NCI-H510A treated with DMSO at 0.1 percent for 48 hours (cell line): ENCODE data around the gene CERS4.
A peak's percentile ranks its signal among the peaks of the same experiment; 100 is the strongest.
"Not testable (repeated sequence)": the region's sequence is repeated elsewhere in the genome, so short reads cannot be mapped to it uniquely, and the experiment has no call there.

Experiments used
- DNase-seq: peaks from one replicate; lab custom pipeline; 2025; lab: John Stamatoyannopoulos, UW

The CERS4 gene

GRCh38 chr19:8208922-8209461 lies at the start of gene CERS4:
TSS of gene CERS4 (plus strand) at chr19:8209370. CDS start at chr19:8251077, 41,707 bp downstream.
- peak; percentile 82 for DNase-seq

DNA sequence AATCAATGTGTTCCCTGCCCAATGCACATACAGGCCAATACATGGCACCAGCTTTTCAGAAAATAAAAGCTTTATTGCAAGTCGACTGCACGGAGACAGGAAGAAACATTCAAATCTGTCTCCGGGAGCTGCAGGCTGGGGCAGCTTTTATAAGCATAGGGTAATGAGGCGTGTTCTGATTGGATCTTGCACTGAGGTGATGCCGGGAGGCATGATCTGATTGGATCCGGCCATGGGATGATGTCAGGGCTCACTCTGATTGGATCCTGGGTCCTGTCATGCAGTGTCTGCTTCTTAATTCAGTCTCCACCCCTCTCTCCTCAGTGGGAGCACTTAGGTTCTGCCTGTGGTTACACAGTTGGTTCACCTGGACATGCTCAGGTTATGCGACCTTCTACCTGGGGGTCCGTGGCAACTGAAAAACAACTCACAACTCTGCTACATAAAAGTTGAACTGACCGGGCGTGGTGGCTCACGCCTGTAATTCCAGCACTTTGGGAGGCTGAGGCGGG lies 48.0 kb upstream of the CERS4 start:
- DNase-seq: peak; percentile 28

DNA sequence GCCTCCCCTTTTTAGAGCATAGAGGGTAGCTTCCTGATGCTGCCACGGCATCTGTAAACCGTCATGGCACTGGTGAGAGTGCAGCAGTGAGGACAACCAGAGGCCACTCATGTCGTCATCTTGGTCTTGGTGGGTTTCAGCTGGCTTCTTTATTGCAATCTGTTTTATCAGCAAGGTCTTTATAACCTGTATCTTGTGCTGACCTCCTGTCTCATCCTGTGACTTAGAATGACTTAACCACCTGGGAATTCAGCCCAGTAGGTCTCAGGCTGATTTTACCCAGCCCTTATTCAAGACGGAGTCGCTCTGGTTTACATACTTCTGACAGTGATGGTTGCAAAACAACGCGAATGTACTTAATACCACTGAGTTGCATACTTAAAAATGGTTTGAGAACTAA lies 45.4 kb upstream of the CERS4 start:
- DNase-seq: no peak

DNA sequence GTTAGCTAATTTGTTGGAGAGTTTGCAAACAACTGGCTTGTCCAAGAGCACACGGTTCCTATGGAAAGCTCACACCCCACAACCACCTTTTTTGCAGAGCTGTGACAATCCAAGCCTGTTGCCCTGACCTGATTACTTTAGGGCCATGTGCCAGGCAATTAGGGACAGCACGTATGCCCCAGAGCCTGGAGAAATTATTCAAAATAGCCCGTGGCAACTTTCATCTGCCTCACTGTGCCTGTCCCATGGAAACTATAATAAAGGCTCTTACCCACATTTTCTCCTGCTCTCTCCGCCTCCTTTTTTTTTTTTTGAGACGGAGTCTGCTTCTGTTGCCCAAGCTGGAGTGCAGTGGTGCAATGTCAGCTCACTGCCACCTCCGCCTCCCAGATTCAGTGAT lies 41.2 kb upstream of the CERS4 start:
- DNase-seq: no peak

- no peak for DNase-seq
These were observed 40.6 kb upstream of the CERS4 start for GRCh38 chr19:8168537-8168936.

- no peak for DNase-seq
These were observed 34.5 kb upstream of the CERS4 start for GRCh38 chr19:8174706-8175105.

DNA sequence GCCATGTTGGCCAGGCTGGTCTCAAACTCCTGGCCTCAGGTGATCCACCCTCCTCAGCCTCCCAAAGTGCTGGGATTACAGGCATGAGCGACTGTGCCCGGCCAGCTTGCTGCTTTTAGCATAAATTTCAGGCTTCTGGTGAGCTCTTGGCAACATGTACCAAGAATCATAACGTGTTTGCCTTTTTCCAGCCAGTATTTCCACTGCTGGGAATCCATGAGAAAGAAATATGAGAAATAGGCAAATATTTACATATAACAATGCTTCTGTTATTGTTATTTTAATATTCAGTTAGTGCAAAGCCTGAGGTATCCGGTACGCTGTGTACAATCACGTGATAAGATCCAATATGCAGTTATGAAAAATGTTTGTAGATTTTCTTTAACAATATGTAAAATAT lies 29.2 kb upstream of the CERS4 start:
- no peak for DNase-seq

DNA sequence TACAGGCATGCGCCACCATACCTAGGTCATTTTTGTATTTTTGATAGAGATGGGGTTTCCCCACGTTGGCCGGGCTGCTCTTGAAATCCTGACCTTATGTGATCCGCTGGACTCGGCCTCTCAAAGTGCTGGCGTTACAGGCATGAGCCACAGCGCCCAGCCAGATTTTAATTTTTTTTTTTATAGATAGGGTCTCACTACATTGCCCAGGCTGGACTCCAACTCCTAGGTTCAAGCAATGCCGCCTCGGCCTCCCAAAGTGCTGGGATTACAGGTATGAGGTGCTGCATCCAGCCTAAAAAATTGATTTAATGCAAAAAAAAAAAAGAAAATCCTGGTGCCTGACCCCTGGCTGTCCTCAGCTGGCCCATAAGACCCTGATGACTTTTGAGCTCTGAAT lies 24.9 kb upstream of the CERS4 start:
- no peak for DNase-seq

DNA sequence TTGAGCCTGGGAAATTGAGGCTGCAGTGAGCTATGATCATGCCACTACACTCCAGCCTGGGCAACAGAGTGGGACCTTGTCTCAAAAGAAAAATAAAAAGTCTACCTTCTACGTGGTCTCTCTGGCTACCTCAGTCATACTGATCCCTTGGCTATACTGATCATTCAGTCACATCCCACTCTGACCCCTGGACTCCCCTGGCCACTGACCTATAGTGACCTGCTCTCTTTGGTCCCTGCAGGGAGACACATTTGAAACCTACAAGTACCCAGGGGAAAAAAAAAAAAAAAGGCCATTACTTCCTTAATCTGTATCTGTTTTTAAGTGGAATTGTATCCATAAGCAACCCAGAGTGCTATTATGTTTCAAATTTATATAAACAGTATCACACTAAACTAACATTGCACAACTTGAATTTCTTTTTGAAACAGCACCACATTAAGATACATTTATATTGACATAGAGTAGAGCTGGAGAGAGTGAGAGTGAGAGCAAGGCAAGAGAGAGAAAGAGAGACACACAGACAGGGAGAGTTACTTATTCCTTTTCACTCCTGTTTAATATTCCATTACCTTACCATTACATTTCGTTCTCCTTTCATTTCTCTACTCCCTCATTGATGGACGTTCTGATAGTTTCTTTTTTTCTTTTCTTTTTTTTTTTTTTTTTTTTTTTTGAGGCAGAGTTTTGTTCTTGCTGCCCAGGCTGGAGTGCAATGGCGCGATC lies 23.7 kb upstream of the CERS4 start:
- no peak for DNase-seq

GRCh38 chr19:8192221-8192820 lies 16.8 kb upstream of the CERS4 start:
- no peak for DNase-seq

DNA sequence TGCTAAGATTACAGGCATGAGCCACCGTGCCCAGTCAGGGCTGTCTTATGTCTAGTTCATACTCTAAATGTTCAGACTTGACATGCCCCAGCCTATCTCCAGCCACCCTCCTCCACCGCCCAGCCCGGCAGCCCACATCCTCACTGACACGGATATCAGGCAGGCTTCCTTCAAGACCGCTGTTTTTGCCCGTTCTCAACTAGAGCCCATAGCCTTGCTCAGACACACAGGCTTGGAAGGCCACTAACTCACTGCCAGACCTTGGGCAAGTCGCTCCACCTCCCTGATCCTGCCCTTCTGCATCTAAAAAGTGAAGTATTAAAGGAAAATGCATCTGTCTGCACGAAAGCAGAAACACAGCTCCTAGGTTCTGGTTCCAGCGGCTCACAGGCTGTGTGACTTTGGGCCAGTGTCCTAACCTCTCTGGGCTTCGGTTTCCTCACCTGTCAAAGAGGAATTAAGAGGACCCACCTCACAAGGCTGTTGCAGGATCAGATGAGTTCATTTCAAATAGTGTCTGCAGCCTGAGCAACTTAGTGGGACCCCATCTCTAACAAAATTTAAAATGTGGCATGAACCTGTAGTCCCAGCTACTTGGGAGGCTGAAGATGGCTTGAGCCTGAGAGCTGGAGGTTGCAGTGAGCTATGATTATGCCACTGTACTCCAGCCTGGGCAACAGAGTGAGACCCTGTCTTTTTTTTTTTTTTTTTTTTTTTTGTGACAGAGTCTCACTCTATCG lies 14.5 kb upstream of the CERS4 start:
- no peak for DNase-seq

DNA sequence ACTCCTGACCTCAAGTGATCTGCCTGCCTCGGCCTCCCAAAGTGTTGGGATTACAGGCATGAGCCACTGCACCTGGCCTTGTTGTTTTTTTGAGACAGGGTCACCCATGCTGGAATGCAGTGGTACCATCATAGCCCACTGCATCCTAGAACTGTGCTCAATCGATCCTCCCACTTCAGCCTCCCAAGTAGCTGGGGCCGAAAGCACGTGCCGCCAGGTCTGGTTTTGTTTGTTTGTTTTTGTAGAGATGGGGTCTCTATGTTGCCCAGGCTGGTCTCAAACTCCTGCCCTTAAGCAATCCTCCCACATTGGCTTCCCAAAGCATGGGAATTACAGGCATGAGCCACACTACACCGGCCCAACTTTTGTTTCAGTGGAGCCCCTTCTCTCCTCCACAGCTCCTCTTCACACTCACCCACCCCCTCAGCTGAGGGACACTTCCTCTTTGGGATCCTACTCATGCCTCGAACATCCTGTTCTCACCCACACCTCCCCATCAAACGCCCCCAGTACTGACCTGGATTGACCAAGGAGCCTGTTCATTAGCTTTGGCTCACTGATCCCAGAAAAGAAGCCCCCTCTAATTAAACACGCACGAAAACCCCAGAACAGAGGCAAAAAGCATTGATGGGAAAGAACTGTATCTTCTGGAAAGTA lies 12.8 kb upstream of the CERS4 start:
- DNase-seq: no peak

GRCh38 chr19:8203288-8204120 lies 5.7 kb upstream of the CERS4 start:
- DNase-seq: not testable (repeated sequence)

DNA sequence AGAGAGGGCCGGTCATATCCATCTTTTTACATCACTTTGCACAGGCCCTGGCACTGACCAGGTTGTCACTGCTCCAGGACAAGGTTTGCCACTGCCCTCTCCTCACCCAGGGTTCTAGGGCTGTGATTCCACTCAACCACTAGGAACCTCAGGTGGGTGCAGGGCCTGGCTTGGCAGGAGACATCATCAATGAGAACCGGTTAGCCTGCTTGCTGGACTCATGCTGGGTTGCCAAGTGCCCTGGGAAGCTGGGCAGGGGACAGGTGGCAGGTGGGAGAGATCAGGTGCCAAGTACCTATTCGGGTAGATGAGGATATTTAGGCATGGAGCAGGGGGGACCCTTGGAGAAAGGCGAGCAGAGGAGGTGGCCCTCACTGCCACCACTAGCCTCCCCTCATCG lies 4.2 kb upstream of the CERS4 start:
- peak; percentile 97 for DNase-seq

GRCh38 chr19:8206147-8207087 lies 2.8 kb upstream of the CERS4 start:
- DNase-seq: peak; percentile 99

DNA sequence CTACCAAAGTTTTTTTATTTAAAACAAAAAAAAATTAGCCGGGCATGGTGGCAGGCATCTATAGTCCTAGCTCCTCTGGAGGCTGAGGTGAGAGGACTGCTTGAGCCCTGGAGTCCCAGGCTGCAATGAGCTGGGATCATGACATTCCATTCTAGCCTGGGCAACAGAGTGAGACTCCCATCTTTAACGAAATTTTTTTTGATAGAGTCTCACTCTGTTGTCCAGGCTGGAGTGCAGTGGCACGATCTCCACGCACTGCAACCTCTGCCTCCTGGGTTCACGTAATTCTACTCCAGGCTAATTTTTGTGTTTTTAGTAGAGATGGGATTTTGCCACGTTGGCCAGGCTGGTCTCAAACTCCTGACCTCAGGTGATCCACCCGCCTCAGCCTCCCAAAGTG lies 1.8 kb upstream of the CERS4 start:
- DNase-seq: not testable (repeated sequence)

- peak; percentile 59 for DNase-seq
These were observed 850 bp upstream of the CERS4 start for GRCh38 chr19:8208119-8208921.

DNA sequence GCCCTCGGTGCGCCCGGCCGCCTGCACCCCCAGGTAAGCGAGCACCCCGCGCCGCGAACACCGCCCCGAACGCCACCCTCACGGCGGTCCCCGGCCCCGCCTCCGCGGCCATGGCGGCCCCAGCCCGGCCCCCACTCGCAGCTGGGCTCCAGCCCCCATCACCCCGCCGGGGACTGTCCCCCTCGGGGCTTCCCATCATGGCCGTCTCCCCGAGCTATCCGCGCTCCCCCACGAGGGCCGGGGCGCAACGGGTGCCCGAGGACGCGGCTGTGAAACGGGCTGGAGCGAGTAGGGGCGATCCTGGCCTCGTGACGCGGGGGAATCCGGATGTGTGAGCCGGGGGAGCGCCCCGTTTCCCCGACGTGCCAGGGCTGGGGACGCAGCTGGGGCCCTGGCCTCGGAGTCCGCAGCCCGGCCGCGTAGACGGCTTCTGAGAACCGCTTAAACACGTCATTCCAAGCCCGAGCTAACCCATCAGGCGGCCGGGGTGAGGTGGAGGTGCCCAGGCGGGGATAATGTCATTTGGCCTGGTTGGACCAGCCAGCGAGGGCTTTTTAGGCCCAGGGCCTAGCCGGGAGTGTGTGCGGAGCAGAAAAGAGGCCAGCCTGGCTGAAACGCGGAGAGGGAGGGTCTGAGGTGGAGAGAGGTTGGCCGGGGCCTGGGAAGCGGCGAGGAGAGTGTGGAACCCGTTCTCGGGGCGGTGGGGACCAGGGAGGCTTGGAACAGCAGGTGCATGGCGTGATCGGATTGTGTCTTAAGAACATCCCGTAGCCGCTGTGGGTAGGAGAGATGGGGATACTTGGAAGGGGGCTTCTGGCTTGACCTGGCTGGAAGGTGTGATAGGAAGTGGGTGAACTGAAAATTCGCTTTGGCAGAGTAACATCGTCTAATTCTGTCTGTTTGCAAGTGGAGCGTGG lies 550 bp downstream of the CERS4 start:
- DNase-seq: no peak
